NT2/D1 (cell line): Measurements from ENCODE around the gene INPP5D.
"Not testable (repeated sequence)": the region's sequence is repeated elsewhere in the genome, so short reads cannot be mapped to it uniquely, and the experiment has no call there.

Experiments used
- DNase-seq: peaks from one replicate; pipeline ENCODE4 v3.0.0-alpha.2; 2011; ENCODE audit warnings: low read depth, low spot score
- H3K27me3 ChIP-seq: 2 replicates; pipeline ENCODE4 v1.6.0; 2011; ENCODE audit warnings: mild to moderate bottlenecking; ENCODE audit not compliant: insufficient read length, insufficient read depth
- H3K36me3 ChIP-seq: 2 replicates; pipeline ENCODE4 v1.6.1; 2011; ENCODE audit warnings: mild to moderate bottlenecking, low read length, mixed read lengths; ENCODE audit not compliant: insufficient read depth, insufficient read length
- H3K4me1 ChIP-seq: 2 replicates; pipeline ENCODE4 v1.5.1; 2011; ENCODE audit not compliant: insufficient read depth, insufficient read length
- H3K4me3 ChIP-seq: 2 replicates; pipeline ENCODE4 v1.5.1; 2011; ENCODE audit warnings: low read depth; ENCODE audit not compliant: insufficient read length
- H3K9ac ChIP-seq: 2 replicates; pipeline ENCODE4 v1.6.0; 2011; ENCODE audit warnings: low read depth; ENCODE audit not compliant: insufficient read length
- H3K9me3 ChIP-seq: 2 replicates; pipeline ENCODE4 v1.5.1; 2011; ENCODE audit warnings: mild to moderate bottlenecking, low read length; ENCODE audit not compliant: insufficient read depth
- SUZ12 ChIP-seq: IDR thresholded peaks from 2 replicates; pipeline ENCODE4 v1.6.1; 2011; ENCODE audit not compliant: insufficient read length, insufficient read depth; ENCODE audit errors: extremely low read depth
- YY1 ChIP-seq: IDR thresholded peaks from 2 replicates; pipeline ENCODE4 v1.6.1; 2011; ENCODE audit not compliant: insufficient read length, insufficient read depth
- ZNF274 ChIP-seq: IDR thresholded peaks from 2 replicates; pipeline ENCODE4 v1.6.1; 2011; ENCODE audit warnings: mild to moderate bottlenecking, low read depth, low read length

INPP5D gene

GRCh38 chr2:233063269-233063975 is 3.3 kb downstream of the INPP5D start:
- no peaks in the 10 kb centered on the region for H3K27me3 ChIP-seq
- DNase-seq: no peak
- H3K36me3 ChIP-seq: no peaks in the 10 kb centered on the region
- no peak for TF ChIP-seq SUZ12
- no peak for TF ChIP-seq ZNF274
- no peak for TF ChIP-seq YY1
- peak overlapping the region; percentile 50 for H3K9ac ChIP-seq
- H3K4me1 ChIP-seq: peaks cover 26% of the 10 kb centered on the region
- no peaks in the 10 kb centered on the region for H3K9me3 ChIP-seq
- no peak overlapping the region for H3K4me3 ChIP-seq

- H3K4me3 ChIP-seq: no peak overlapping the region
- DNase-seq: no peak
- no peaks in the 10 kb centered on the region for H3K9me3 ChIP-seq
- no peak overlapping the region for H3K9ac ChIP-seq
- H3K27me3 ChIP-seq: no peaks in the 10 kb centered on the region
- H3K36me3 ChIP-seq: no peaks in the 10 kb centered on the region
- peaks cover 29% of the 10 kb centered on the region for H3K4me1 ChIP-seq
- TF ChIP-seq SUZ12 (no peak), ZNF274 (no peak), YY1 (no peak)
Observed at GRCh38 chr2:233063976-233064411, 3.9 kb downstream of the INPP5D start.

GRCh38 chr2:233064530-233065199 is 4.5 kb downstream of the INPP5D start:
- Histone ChIP-seq H3K36me3 (no peaks in the 10 kb centered on the region), H3K9me3 (no peaks in the 10 kb centered on the region), H3K27me3 (no peaks in the 10 kb centered on the region), H3K9ac (no peak overlapping the region), H3K4me1 (peaks cover 29% of the 10 kb centered on the region), H3K4me3 (no peak overlapping the region)
- no peak for DNase-seq
- TF ChIP-seq ZNF274 (no peak), YY1 (no peak), SUZ12 (no peak)

GRCh38 chr2:233065200-233065589 is 5.1 kb downstream of the INPP5D start:
- not testable (repeated sequence) for H3K9ac ChIP-seq, DNase-seq, H3K27me3 ChIP-seq, H3K36me3 ChIP-seq, H3K9me3 ChIP-seq, H3K4me3 ChIP-seq
- peaks cover 29% of the 10 kb centered on the region for H3K4me1 ChIP-seq

GRCh38 chr2:233065954-233066470 is 5.9 kb downstream of the INPP5D start:
- H3K36me3 ChIP-seq: no peaks in the 10 kb centered on the region
- H3K4me1 ChIP-seq: peaks cover 28% of the 10 kb centered on the region

GRCh38 chr2:233068762-233069418 is 8.7 kb downstream of the INPP5D start:
- no peak for DNase-seq
- H3K36me3 ChIP-seq: no peaks in the 10 kb centered on the region
- H3K4me3 ChIP-seq: no peak overlapping the region
- peaks cover 9% of the 10 kb centered on the region for H3K9me3 ChIP-seq
- no peak overlapping the region for H3K9ac ChIP-seq
- TF ChIP-seq ZNF274 (no peak), YY1 (no peak), SUZ12 (no peak)
- H3K27me3 ChIP-seq: no peaks in the 10 kb centered on the region
- peaks cover 6% of the 10 kb centered on the region for H3K4me1 ChIP-seq

More at GRCh38 chr2:233065954-233066470, 5.9 kb downstream of the INPP5D start:
- no peak overlapping the region for H3K9ac ChIP-seq
- no peaks in the 10 kb centered on the region for H3K9me3 ChIP-seq
- no peak overlapping the region for H3K4me3 ChIP-seq
- DNase-seq: no peak
- TF ChIP-seq SUZ12: no peak
- TF ChIP-seq ZNF274: no peak
- no peak for TF ChIP-seq YY1
- H3K27me3 ChIP-seq: no peaks in the 10 kb centered on the region

- Histone ChIP-seq H3K9ac (no peak overlapping the region), H3K36me3 (no peaks in the 10 kb centered on the region), H3K27me3 (no peaks in the 10 kb centered on the region), H3K4me1 (peaks cover 11% of the 10 kb centered on the region), H3K9me3 (peaks cover 9% of the 10 kb centered on the region), H3K4me3 (no peak overlapping the region)
- no peak for DNase-seq
- no peak for TF ChIP-seq YY1
- TF ChIP-seq SUZ12: no peak
- no peak for TF ChIP-seq ZNF274
Observed at GRCh38 chr2:233072838-233073237, 12.7 kb downstream of the INPP5D start.
